HG03064 (cell line): ENCODE data around the gene MAGEA3.
"Not testable (repeated sequence)": the region's sequence is repeated elsewhere in the genome, so short reads cannot be mapped to it uniquely, and the experiment has no call there.

Source experiments
- ATAC-seq: cut with Tn5 transposase; IDR thresholded peaks from one replicate; pipeline ENCODE4 v1.9.1; 2021; ENCODE audit warnings: low read depth; ENCODE audit not compliant: unreplicated experiment

Gene MAGEA3, protein sequence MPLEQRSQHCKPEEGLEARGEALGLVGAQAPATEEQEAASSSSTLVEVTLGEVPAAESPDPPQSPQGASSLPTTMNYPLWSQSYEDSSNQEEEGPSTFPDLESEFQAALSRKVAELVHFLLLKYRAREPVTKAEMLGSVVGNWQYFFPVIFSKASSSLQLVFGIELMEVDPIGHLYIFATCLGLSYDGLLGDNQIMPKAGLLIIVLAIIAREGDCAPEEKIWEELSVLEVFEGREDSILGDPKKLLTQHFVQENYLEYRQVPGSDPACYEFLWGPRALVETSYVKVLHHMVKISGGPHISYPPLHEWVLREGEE

GRCh38 chrX:152697952-152698931, at the start of gene MAGEA3:
Gene MAGEA3 (plus strand): TSS chrX:152698794. CDS start chrX:152700833, 2,039 bp downstream.
- not testable (repeated sequence) for ATAC-seq

DNA sequence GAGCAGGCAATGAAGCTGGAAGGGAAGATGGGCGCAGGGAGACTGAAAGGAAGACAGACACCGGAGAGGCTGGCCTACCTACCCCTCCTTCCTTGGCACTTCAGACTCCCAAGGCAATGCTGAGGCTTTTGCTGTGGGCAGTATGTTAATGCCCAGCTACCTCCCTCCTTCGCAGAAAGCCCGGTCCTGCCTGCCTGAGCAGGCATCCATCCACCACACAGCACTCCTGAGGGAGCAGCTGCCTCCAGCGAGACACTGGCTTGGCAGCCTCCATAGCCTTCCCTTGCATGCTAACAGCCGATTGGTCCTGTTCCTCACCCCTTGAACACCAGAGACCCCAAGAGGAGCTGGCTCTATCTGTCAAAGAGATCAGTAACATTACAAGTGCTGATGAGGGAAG, 46.5 kb upstream of the MAGEA3 start:
- no peak for ATAC-seq

- no peak for ATAC-seq
These were observed 46.1 kb upstream of the MAGEA3 start for GRCh38 chrX:152652467-152652866.

- ATAC-seq: no peak
These were observed 42.5 kb upstream of the MAGEA3 start for GRCh38 chrX:152656087-152656486.

DNA sequence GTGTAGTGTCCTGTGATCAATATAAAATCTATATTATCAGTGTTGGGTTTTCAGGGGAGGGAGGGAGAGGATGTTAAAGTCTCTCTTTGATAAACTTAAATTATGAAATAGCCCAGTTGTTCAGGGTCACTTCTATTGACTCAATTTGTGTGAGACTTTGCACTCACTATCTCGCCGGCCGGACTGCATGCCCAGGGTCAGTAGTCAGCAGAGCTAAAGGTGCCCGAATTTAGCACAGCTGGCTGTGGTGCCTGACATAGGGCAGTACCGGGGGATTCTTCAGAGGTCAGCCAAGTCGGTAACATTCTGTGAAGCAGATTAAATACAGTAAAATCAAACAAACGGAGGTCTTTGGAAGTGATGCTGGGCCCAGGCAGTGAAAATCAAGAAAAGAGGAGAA, 41.7 kb upstream of the MAGEA3 start:
- no peak for ATAC-seq

DNA sequence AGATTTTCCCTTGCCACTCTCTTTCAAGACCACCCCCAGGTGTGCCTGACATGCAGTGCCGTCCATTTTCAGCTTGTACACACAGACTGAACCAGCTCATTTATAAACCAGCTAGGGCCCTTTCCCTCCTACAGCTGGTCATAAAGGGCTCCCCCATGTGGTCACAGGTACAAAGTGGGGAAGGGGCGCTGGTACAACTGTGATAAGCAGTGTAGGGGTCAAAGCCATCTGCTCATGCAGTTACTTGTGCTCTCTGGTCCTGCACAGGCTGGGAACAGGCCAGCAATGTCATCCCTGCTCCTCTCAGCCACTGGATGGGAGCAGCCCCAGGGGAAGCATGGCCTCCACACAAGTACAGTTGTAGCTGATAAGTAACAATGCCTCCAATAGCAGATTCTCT, 40.3 kb upstream of the MAGEA3 start:
- no peak for ATAC-seq

DNA sequence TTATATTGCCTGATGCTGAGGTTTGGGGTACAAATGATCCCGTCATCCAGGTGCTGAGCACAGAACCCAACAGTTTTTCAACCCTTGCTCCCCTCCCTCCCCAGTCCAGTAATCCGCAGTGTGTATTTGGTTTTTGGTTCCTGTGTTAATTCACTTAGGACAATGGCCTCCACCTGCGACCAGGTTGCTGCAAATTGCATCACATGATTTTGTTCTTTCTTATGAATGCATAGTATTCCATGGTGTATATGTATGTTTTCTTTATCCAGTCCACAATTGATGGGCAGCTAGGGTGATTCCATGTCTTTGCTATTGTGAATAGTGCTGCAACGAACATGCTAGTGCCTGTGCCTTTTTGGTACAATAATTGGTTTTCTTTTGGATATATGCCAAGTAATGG, 35.5 kb upstream of the MAGEA3 start:
- no peak for ATAC-seq

- ATAC-seq: no peak
These were observed 24.5 kb upstream of the MAGEA3 start for GRCh38 chrX:152674135-152674534.

- not testable (repeated sequence) for ATAC-seq
These were observed 23.9 kb upstream of the MAGEA3 start for GRCh38 chrX:152674652-152675051.

- not testable (repeated sequence) for ATAC-seq
These were observed 17.6 kb upstream of the MAGEA3 start for GRCh38 chrX:152681012-152681411.

GRCh38 chrX:152700390-152700789, 1.8 kb downstream of the MAGEA3 start:
- not testable (repeated sequence) for ATAC-seq

- ATAC-seq: not testable (repeated sequence)
These were observed 7.9 kb downstream of the MAGEA3 start for GRCh38 chrX:152706500-152706899.

DNA sequence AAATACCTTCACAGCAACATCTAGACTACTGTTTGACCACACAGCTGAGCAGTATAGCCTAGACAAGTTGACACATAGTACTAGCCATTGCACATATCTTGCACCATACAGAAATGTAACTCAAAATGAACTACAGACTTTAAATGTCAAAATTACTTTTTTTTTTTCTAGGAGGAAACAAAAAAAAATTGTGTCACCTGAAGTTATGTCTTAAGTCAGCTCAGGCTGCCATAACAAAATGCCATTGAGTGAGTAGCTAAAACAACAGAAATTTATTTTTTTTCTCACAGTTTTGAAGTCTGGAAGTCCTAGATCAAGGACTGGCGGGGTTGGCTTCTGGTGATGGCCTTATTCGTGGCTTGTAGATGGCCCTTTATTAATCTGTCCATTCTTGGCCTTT, 10.6 kb downstream of the MAGEA3 start, which contains the start of gene CSAG2:
TSS of gene CSAG2 (minus strand) at position 101 of the 400 bp plus-strand sequence. CDS start 161 bp downstream, outside the sequence.
- not testable (repeated sequence) for ATAC-seq

DNA sequence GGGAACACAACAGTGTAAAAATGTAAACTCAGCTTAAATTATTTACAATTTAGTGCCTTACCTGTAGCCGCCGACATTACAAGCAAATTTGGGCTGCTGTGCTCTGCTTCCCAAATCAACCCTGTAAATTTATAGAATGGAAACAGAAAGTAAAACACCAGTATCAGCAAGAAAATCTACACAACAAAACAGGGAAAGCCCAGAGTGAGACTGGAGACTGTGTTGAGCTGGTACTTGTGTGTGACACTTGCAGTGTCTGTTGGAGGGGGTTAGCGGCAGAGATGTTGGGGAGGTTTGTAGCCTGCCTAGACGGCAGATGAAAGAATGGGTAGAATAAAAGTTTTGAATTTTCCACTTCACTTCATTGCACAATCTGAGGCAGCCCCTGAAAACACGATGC, 14.6 kb downstream of the MAGEA3 start:
- not testable (repeated sequence) for ATAC-seq

DNA sequence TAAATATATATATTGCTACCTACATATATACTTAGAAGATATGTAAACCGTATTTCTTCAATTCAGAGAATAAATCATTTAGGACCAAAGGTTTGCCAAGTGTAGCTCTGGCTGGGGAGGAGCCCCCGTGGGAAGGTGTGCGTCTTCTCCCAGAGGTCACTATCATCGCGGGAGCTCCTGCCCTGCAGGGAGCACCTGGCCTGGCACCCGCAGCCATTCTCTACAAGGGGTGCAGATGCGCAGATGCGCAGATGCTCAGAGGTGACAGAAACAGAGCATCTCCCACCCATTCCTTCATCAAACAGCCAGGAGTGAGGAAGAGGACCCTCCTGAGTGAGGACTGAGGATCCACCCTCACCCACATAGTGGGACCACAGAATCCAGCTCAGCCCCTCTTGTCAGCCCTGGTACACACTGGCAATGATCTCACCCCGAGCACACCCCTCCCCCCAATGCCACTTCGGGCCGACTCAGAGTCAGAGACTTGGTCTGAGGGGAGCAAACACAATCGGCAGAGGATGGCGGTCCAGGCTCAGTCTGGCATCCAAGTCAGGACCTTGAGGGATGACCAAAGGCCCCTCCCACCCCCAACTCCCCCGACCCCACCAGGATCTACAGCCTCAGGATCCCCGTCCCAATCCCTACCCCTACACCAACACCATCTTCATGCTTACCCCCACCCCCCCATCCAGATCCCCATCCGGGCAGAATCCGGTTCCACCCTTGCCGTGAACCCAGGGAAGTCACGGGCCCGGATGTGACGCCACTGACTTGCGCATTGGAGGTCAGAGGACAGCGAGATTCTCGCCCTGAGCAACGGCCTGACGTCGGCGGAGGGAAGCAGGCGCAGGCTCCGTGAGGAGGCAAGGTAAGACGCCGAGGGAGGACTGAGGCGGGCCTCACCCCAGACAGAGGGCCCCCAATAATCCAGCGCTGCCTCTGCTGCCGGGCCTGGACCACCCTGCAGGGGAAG, 15.5 kb downstream of the MAGEA3 start, which contains the start of gene MAGEA2B:
TSS of gene MAGEA2B (plus strand) at position 814 of the 973 bp plus-strand sequence. CDS start 2,479 bp downstream, outside the sequence.
- not testable (repeated sequence) for ATAC-seq

DNA sequence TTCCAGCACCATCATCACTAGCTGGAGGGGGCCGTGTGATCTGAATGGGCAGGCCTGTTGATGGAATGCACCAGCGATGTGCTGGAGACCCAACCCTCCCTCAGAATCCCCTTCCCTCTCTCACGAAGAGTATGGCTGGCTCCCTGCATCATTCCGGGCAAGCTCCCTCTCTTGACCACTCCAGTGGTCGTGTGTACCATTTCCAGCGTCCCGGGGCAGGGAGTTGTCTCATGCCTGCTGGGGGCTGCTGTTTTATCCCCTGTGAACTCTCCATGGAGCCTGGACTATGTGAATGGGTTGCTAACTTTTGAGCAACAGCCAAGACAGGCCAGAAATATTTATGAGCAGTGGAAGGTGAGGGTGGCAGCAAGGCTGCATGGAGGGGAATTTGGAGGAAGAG, 26.8 kb downstream of the MAGEA3 start:
- ATAC-seq: no peak

DNA sequence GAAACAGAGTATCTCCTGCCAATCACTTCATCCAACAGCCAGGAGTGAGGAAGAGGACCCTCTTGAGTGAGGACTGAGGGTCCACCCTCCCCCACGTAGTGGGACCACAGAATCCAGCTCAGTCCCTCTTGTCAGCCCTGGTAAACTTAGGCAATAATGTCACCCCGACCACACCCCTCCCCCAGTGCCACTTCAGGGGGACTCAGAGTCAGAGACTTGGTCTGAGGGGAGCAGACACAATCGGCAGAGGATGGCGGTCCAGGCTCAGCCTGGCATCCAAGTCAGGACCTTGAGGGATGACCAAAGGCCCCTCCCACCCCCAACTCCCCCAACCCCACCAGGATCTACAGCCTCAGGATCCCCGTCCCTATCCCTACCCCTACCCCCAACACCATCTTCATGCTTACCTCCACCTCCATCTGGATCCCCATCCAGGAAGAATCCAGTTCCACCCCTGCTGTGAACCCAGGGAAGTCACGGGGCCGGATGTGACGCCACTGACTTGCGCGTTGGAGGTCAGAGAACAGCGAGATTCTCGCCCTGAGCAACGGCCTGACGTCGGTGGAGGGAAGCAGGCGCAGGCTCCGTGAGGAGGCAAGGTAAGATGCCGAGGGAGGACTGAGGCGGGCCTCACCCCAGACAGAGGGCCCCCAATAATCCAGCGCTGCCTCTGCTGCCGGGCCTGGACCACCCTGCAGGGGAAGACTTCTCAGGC, 34.8 kb downstream of the MAGEA3 start, which contains the start of the genes CSAG1 and MAGEA12:
TSS of gene CSAG1 (minus strand) at position 461 of the 715 bp plus-strand sequence. CDS start 1,261 bp downstream, outside the sequence.
TSS of gene MAGEA12 (plus strand) at position 497 of the 715 bp plus-strand sequence. CDS start 2,405 bp downstream, outside the sequence.
- ATAC-seq: no peak

DNA sequence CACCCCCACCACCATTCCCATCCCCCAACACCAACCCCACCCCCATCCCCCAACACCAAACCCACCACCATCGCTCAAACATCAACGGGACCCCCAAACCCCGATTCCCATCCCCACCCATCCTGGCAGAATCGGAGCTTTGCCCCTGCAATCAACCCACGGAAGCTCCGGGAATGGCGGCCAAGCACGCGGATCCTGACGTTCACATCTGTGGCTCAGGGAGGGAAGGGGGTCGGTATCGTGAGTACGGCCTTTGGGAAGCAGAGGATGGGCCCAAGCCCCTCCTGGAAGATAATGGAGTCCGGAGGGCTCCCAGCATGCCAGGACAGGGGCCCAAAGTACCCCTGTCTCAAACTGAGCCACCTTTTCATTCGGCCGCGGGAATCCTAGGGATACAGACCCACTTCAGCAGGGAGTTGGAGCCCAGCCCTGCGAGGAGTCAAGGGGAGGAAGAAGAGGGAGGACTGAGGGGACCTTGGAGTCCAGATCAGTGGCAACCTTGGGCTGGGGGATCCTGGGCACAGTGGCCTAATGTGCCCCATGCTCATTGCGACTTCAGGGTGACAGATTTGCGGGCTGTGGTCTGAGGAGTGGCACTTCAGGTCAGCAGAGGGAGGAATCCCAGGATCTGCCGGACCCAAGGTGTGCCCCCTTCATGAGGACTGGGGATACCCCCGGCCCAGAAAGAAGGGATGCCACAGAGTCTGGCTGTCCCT, 35.7 kb downstream of the MAGEA3 start:
- ATAC-seq: not testable (repeated sequence)
